BLaER1 treated with 17β-estradiol and CSF1 and Interleukin-3, amounts not matched to agents 10 nM and 100 nM (cell line): ENCODE results near the gene AOPEP.

Experiments
- H3K27ac ChIP-seq, 11 experiments: shearing (Covaris generic); formaldehyde crosslinking; 2 replicates each; pipeline ENCODE4 v1.8.1; 2022
- H3K27me3 ChIP-seq, 11 experiments: shearing (Covaris generic); formaldehyde crosslinking; 2 replicates each; pipeline ENCODE4 v1.8.1; 2022
- H3K36me3 ChIP-seq, 11 experiments: shearing (Covaris generic); formaldehyde crosslinking; 2 replicates each; pipeline ENCODE4 v1.8.1; 2022
- H3K4me1 ChIP-seq, 10 experiments: shearing (Covaris generic); formaldehyde crosslinking; 2 replicates each; pipeline ENCODE4 v1.8.1; 2022
- H3K4me2 ChIP-seq, 11 experiments: shearing (Covaris generic); formaldehyde crosslinking; 2 replicates each; pipeline ENCODE4 v1.8.1; 2022
- H3K4me3 ChIP-seq, 10 experiments: shearing (Covaris generic); formaldehyde crosslinking; 2 replicates each; pipeline ENCODE4 v1.8.1; 2022
- H3K9ac ChIP-seq, 11 experiments: shearing (Covaris generic); formaldehyde crosslinking; 2 replicates each; pipeline ENCODE4 v1.8.1; 2022
- H3K9me3 ChIP-seq, 11 experiments: shearing (Covaris generic); formaldehyde crosslinking; replicated peaks in 1 of 11; 2 replicates each; pipeline ENCODE4 v1.8.1; 2022
- H4K20me1 ChIP-seq, 11 experiments: shearing (Covaris generic); formaldehyde crosslinking; 2 replicates each; pipeline ENCODE4 v1.8.1; 2022
- Cebpa-rat ChIP-seq, 11 experiments: shearing (Covaris generic); IDR thresholded peaks; 2 replicates each; pipeline ENCODE4 v1.8.1; 2022

Gene AOPEP

DNA sequence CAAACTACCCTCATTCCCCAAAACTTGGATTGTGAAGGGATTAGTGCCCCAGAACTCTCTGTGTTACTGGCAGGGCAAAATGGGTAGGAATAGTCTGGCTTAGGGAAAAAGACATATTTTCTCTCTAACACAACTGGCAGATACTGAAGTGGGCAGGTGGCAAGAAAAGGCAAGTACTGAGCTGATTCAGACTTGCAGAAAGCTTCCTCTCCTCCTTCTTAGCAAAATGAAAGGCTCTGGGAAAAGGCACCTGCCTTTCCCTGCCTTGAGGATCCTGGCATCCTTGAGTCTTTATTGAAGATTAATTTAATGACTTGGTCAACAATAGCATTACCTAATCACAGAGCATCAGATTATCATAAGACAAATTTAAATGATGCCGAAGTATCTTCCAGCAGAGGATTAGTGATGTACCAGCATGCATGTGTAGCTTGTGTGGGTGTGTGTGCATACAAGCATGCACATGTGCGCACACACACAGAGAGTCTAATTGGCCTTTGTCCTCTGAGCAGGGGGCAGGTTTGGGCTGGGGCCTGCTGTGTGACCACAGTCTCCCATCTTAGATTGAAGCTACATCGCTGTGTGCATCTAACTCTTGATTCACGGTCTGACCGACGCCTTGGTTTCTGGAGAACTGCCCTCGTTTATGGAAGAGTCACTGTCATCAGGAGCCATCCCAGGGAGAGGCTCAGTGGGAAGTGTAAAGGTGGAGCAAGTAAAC is 294.8 kb downstream of the AOPEP start:
- no peaks in the 10 kb centered on the region for H4K20me1 ChIP-seq
- no peak for TF ChIP-seq Cebpa-rat (IDR thresholded peaks at IDR 0.05)
- H3K27me3 ChIP-seq, result no peaks in the 10 kb centered on the region
- no peak overlapping the region for H3K9ac ChIP-seq
- H3K4me3 ChIP-seq, result no peak overlapping the region
- peaks cover 0 to 44% (median 14%) of the 10 kb centered on the region in 11 experiments; a peak in 15 of 22 replicates for H3K36me3 ChIP-seq
- no peaks in the 10 kb centered on the region; a peak in 1 of 22 replicates for H3K9me3 ChIP-seq
- H3K27ac ChIP-seq, result no peak overlapping the region
- no peak overlapping the region for H3K4me2 ChIP-seq
- H3K4me1 ChIP-seq, result peaks cover 21 to 42% (median 35%) of the 10 kb centered on the region in 10 experiments

DNA sequence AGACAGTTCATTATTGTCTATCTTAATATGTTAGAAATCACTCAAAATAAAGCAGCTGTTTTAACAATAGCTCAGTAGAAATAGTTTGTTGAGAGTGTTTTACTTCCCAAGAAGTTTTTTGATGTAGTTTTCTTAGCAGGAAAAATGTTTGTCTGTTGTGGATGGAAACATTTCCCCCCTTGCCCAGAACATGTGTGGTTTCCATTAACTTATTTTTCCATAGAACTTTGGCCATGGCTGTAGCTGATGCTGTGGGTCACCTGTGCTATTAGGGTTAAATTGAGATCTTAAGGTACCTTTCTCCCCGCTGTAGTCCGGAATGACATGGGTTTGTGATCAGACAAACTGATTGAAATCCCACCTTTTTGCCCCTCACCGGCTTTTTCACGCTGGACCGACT is 296.2 kb downstream of the AOPEP start:
- no peak for TF ChIP-seq Cebpa-rat (IDR thresholded peaks at IDR 0.05)
- Histone ChIP-seq H3K27ac (no peak overlapping the region), H3K4me3 (no peak overlapping the region), H3K4me1 (peaks cover 21 to 51% (median 36%) of the 10 kb centered on the region in 10 experiments), H3K27me3 (no peaks in the 10 kb centered on the region), H3K36me3 (peaks cover 0 to 37% (median 13%) of the 10 kb centered on the region in 11 experiments; a peak in 14 of 22 replicates), H3K9me3 (no peaks in the 10 kb centered on the region; a peak in 1 of 22 replicates), H3K4me2 (peak overlapping the region in 6 of 11 experiments; percentile 72 to 85 (median 78); a peak in 10 of 22 replicates), H4K20me1 (no peaks in the 10 kb centered on the region), H3K9ac (no peak overlapping the region)

DNA sequence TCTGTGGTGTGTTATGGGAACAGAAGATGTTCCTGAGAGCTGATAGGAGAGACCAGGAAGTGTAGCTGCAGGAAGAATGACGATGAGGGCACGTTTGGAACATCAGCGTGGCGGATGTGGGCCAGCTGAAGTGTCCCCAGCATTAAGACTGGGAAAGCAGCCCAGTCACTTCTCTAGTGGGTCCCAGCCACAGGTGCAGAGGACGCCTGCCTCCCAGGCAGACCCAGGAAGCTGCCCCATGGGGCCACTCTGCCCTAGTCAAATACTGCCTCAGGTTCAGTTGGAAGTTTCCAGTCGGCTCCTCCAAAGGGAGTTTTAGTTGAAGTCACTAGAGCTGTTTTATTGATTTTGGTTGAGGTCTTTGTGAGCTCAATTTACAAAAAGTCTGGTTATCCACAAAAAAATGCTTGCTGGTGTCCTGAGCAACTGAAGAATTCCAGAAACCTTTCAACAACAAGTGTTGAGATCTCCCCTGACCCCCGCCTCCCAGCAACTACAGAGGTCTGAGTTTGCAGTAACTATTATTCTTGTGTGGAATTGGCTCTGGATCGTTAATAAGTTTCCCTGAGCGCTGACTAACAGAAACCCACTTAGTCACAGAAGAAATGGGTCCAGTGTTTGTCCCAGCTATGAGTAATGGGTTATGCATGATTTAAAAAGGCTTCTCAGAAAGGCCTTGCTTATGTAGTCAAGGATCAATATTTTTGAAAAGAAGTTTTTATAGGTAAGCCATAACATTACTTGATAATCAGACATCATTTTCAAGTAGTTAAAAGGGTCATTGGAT is 296.9 kb downstream of the AOPEP start:
- H3K9me3 ChIP-seq, result no peaks in the 10 kb centered on the region; a peak in 1 of 22 replicates
- peak overlapping the region in 2 of 10 experiments; percentile 3 to 32; a peak in 1 of 20 replicates for H3K4me3 ChIP-seq
- peak overlapping the region in 1 of 11 experiments; percentile 65; a peak in 2 of 22 replicates for H3K9ac ChIP-seq
- no peak for TF ChIP-seq Cebpa-rat (IDR thresholded peaks at IDR 0.05)
- no peaks in the 10 kb centered on the region for H3K27me3 ChIP-seq
- peaks cover 0 to 30% (median 13%) of the 10 kb centered on the region in 11 experiments; a peak in 13 of 22 replicates for H3K36me3 ChIP-seq
- H3K4me1 ChIP-seq, result peaks cover 21 to 58% (median 36%) of the 10 kb centered on the region in 10 experiments
- H3K4me2 ChIP-seq, result peak overlapping the region in 9 of 11 experiments; percentile 46 to 85 (median 77); a peak in 16 of 22 replicates
- H3K27ac ChIP-seq, result peak overlapping the region in 1 of 11 experiments; percentile 15; a peak in 2 of 22 replicates
- no peaks in the 10 kb centered on the region for H4K20me1 ChIP-seq

DNA sequence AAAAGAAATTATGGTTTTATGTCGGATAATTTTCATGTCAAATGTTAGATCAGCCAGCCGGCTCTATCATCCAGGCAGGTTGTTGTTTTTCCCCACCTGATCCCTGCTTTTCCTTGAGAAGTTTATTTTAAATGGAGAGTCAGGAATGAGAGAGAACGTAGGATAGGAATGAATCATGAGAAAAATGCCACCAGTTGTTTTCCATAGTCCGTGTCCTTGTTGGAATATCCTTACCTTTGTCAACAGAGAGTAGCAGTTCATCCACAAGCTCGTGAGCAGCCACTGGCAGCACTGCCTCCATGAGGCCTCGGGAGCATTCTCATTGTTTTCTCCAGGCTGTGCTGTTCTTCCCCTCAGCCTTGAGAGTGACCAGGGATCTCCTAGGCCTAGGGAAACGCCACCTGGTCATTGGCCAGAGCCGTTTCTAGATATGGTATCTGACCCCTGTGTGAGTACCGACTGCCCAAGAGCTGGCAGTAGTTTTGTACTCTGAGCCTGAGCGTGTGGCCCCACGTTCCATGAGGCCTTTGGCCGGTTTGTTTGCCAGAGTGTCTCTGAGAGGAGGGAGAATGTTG is 297.7 kb downstream of the AOPEP start:
- H4K20me1 ChIP-seq, result 0 out of 22 replicates have a peak, but pooled peaks cover 0 to 4% (median 0%) of the 10 kb centered on the region in 11 experiments

DNA sequence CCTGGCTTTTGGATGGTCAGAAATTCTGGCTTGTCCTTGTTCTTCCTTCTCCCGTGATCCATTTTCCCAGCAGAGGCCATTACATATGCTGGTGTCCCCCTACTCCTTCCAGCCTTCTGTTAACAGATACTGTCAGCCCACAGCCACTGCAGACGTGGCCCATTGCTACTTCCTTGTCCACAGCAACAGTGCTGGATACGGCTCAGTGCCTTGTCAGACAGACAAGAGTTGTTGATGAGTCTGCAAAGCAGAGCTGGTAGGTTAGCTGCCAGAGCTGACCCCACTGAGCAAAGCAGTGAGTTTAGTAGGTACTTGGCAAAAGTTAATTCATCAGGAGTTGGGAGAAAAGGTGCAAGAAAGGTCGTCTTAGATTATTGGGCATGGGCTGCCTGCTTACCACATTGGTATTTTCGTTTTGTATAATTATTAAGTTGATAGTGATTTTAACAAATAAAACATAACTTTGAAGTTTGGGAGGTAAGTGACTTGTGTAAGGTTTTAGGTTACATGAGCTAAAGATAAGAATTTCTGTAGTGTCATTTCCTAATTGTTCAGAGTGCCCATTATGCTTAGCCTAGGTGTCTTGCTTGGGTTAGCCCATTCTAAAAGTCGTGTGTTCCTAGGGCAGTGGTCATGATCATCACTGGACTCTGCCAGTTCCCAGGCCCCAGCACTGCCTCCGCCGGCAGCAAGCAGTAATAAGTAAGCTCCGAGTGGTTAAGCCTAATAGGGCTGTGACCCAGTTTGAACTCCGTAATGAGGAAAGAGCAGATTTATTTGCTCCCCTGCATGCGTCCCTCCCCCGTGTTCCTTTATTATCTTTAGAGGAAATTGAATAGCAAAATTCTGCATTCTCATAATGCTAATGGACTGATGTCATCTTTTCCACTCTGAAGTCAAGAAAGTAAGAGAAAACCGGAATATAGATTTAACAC is 299.0 kb downstream of the AOPEP start:
- TF ChIP-seq Cebpa-rat (IDR thresholded peaks at IDR 0.05), result no peak
- Histone ChIP-seq H3K4me2 (peak overlapping the region; percentile 36 to 85 (median 76)), H4K20me1 (peaks cover 0 to 4% (median 0%) of the 10 kb centered on the region in 11 experiments; a peak in 1 of 22 replicates), H3K4me1 (peaks cover 21 to 79% (median 52%) of the 10 kb centered on the region in 10 experiments), H3K36me3 (peaks cover 0 to 20% (median 0%) of the 10 kb centered on the region in 11 experiments; a peak in 7 of 22 replicates), H3K4me3 (no peak overlapping the region), H3K9me3 (no peaks in the 10 kb centered on the region; a peak in 1 of 22 replicates), H3K27ac (no peak overlapping the region), H3K9ac (no peak overlapping the region; a peak in 1 of 22 replicates), H3K27me3 (no peaks in the 10 kb centered on the region)

More for the DNA sequence above, 297.7 kb downstream of the AOPEP start:
- Histone ChIP-seq H3K4me2 (peak overlapping the region; percentile 46 to 85 (median 76)), H3K36me3 (peaks cover 0 to 29% (median 11%) of the 10 kb centered on the region in 11 experiments; a peak in 13 of 22 replicates), H3K9me3 (no peaks in the 10 kb centered on the region; a peak in 1 of 22 replicates), H3K9ac (peak overlapping the region in 4 of 11 experiments; percentile 51 to 65 (median 56); a peak in 8 of 22 replicates), H3K4me1 (peaks cover 21 to 66% (median 40%) of the 10 kb centered on the region in 10 experiments), H3K27ac (peak overlapping the region in 7 of 11 experiments; percentile 43 to 64 (median 62); a peak in 13 of 22 replicates), H3K27me3 (no peaks in the 10 kb centered on the region), H3K4me3 (peak overlapping the region in 3 of 10 experiments; percentile 18 to 33 (median 32); a peak in 4 of 20 replicates)
- TF ChIP-seq Cebpa-rat (IDR thresholded peaks at IDR 0.05), result no peak

DNA sequence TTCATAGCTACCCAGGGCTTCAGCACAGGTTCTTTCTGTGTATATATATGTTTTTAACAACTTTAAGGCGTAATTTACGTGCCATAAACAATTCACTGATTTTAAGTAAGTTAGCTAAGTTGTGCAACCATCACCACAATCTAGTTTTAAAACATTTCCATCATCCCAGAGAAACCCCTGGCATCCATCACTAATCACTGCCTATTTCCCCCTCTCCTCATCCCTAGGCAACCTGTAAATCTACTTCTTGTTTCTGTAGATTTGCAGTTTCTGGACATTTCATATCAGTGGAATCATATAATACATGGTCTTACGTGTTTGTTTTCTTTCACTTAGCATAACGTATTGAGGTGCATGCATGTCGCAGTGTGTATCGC is 299.6 kb downstream of the AOPEP start:
- Histone ChIP-seq H3K27ac (no peak overlapping the region), H3K4me1 (peaks cover 21 to 85% (median 59%) of the 10 kb centered on the region in 10 experiments), H3K4me2 (peak overlapping the region in 9 of 11 experiments; percentile 36 to 85 (median 77); a peak in 16 of 22 replicates), H3K27me3 (no peaks in the 10 kb centered on the region), H3K36me3 (peaks cover 0 to 16% (median 0%) of the 10 kb centered on the region in 11 experiments; a peak in 3 of 22 replicates), H3K4me3 (no peak overlapping the region), H3K9ac (no peak overlapping the region), H3K9me3 (no peaks in the 10 kb centered on the region; a peak in 1 of 22 replicates), H4K20me1 (peaks cover 0 to 5% (median 0%) of the 10 kb centered on the region in 11 experiments; a peak in 3 of 22 replicates)
- TF ChIP-seq Cebpa-rat (IDR thresholded peaks at IDR 0.05), result no peak

DNA sequence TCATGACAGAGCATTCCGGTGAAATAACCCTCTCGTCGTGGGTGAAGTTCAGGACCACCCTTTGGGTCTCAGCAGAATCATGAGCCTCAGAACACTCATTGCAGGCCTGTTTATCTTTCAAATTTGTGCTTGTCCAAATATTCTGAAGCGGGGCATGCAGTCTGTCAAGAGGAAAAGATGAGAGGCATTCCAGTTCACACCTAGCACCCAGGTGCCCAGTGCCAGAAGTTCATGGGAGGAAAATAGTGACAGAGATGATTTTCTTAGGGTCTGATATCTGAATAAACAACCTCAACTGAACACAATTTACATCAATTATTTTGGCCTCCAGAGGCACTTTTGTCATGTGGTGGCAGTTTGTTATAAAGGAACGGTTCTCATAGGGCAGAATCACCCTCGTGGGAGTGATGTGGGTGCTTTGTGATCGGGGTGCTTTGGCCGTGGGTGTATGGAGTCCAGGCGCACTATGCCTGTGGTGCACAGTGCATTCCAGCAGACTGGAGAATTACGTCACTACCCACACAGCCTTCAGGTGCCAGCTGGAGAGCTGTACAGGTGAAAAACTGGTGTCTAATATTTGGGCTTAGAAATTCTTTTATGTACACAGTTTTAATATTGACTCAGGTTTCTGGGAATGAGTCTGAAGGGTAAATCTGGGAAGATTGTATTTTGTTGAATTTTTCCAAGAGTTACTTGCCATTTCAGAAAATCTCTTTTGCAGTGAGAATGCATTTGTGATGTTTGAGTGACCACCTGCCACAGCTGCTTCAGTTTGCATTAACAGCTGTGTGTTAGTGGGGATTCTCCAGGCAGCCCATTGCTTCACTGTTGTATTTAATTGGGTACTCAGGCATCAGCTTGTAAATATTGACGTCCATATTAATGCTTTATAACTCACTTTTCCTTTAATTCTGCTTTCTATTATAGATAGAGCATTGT is 301.7 kb downstream of the AOPEP start:
- no peak overlapping the region for H3K27ac ChIP-seq
- peaks cover 21 to 95% (median 73%) of the 10 kb centered on the region in 10 experiments for H3K4me1 ChIP-seq
- H3K27me3 ChIP-seq, result peaks cover 0 to 9% (median 0%) of the 10 kb centered on the region in 11 experiments; a peak in 5 of 22 replicates
- no peaks in the 10 kb centered on the region for H3K9me3 ChIP-seq
- H4K20me1 ChIP-seq, result peaks cover 0 to 25% (median 6%) of the 10 kb centered on the region in 11 experiments; a peak in 8 of 22 replicates
- no peak overlapping the region for H3K9ac ChIP-seq
- no peak for TF ChIP-seq Cebpa-rat (IDR thresholded peaks at IDR 0.05)
- H3K36me3 ChIP-seq, result peaks cover 0 to 5% (median 0%) of the 10 kb centered on the region in 11 experiments; a peak in 1 of 22 replicates
- peak overlapping the region in 4 of 11 experiments; percentile 6 to 71 (median 16); a peak in 4 of 22 replicates for H3K4me2 ChIP-seq
- H3K4me3 ChIP-seq, result no peak overlapping the region
